ENCODE results near the gene RPS27. TPM values are rescaled to one million over a fixed set of nuclear protein-coding genes. Genes with fewer than 3 reads are reported as not detected.
"Not testable (repeated sequence)": the region's sequence is repeated elsewhere in the genome, so short reads cannot be mapped to it uniquely, and the experiment has no call there.

The RPS27 gene
- total RNA-seq, 3 donors from 2014 or later: 1,116 to 1,231 (median 1,134) TPM

GRCh38 chr1:153973071-153973470 lies 17.5 kb upstream of the RPS27 start:
- Histone ChIP-seq H3K9me3 (no peaks in the 10 kb centered on the region), H3K36me3 (ENCODE audit: low read depth) (no peaks in the 10 kb centered on the region), H3K4me1 (ENCODE audit: low read depth) (peaks cover 21% of the 10 kb centered on the region), H3K4me3 (no peak overlapping the region)
- DNase-seq (no peak), ATAC-seq (no peak)
- intact Hi-C loops (cut with DNase I, micrococcal nuclease): no loop called here
- no peak for TF ChIP-seq CTCF (IDR thresholded peaks at IDR 0.05)

GRCh38 chr1:153973525-153973924 lies 17.0 kb upstream of the RPS27 start:
- no peak for TF ChIP-seq CTCF (IDR thresholded peaks at IDR 0.05)
- Histone ChIP-seq H3K9me3 (no peaks in the 10 kb centered on the region), H3K4me3 (no peak overlapping the region), H3K36me3 (ENCODE audit: low read depth) (no peaks in the 10 kb centered on the region), H3K4me1 (ENCODE audit: low read depth) (peaks cover 23% of the 10 kb centered on the region)
- intact Hi-C loops (cut with DNase I, micrococcal nuclease): no loop called here
- ATAC-seq (no peak), DNase-seq (peak in 1 of 3 donors; percentile 18)

GRCh38 chr1:153976819-153977249 lies 13.7 kb upstream of the RPS27 start:
- intact Hi-C loops (cut with DNase I, micrococcal nuclease): no loop called here
- H3K36me3 ChIP-seq (ENCODE audit: low read depth): no peaks in the 10 kb centered on the region
- peaks cover 19% of the 10 kb centered on the region for H3K4me1 ChIP-seq (ENCODE audit: low read depth)
- no peak for TF ChIP-seq CTCF (IDR thresholded peaks at IDR 0.05)
- ATAC-seq (peak; percentile 11), DNase-seq (no peak)
- H3K4me3 ChIP-seq: peak overlapping the region; percentile 98
- H3K9me3 ChIP-seq: no peaks in the 10 kb centered on the region

GRCh38 chr1:153977250-153978240 lies 13.0 kb upstream of the RPS27 start, which contains the start of gene JTB:
Gene JTB (minus strand): TSS chr1:153977674. CDS start chr1:153977252, 422 bp downstream.
- intact Hi-C loops (cut with DNase I, micrococcal nuclease): no loop called here
- peak within 1 kb of the TSS; percentile 98 for H3K4me3 ChIP-seq
- peak; percentile 97 for ATAC-seq
- TF ChIP-seq CTCF (IDR thresholded peaks at IDR 0.05): peak; percentile 12
- H3K4me1 ChIP-seq (ENCODE audit: low read depth): peaks cover 19% of the 10 kb centered on the region
- no peaks in the 10 kb centered on the region for H3K36me3 ChIP-seq (ENCODE audit: low read depth)
- DNase-seq: peak; percentile 91 to 96 (median 94)
- no peaks in the 10 kb centered on the region for H3K9me3 ChIP-seq

- Histone ChIP-seq H3K9me3 (no peaks in the 10 kb centered on the region), H3K36me3 (ENCODE audit: low read depth) (no peaks in the 10 kb centered on the region), H3K4me3 (peak overlapping the region; percentile 98), H3K4me1 (ENCODE audit: low read depth) (peaks cover 19% of the 10 kb centered on the region)
- ATAC-seq (peak; percentile 2), DNase-seq (no peak)
- TF ChIP-seq CTCF (IDR thresholded peaks at IDR 0.05): no peak
- intact Hi-C loops (cut with DNase I, micrococcal nuclease): no loop called here
These were observed 12.2 kb upstream of the RPS27 start for GRCh38 chr1:153978274-153978909.

GRCh38 chr1:153979091-153979490 lies 11.5 kb upstream of the RPS27 start:
- H3K9me3 ChIP-seq; DNase-seq; intact Hi-C loops (cut with DNase I, micrococcal nuclease); H3K4me3 ChIP-seq; ATAC-seq; H3K36me3 ChIP-seq (ENCODE audit: low read depth): not testable (repeated sequence)
- H3K4me1 ChIP-seq (ENCODE audit: low read depth): peaks cover 19% of the 10 kb centered on the region

GRCh38 chr1:153981735-153982134 lies 8.8 kb upstream of the RPS27 start:
- intact Hi-C loops (cut with DNase I, micrococcal nuclease): loop anchor here in 1 of 2 donors (10.0 kb wide), 2 partner anchors 187 to 307 kb away; partner anchors contain the start of genes ILF2 and NPR1
- H3K36me3 ChIP-seq (ENCODE audit: low read depth); H3K4me3 ChIP-seq; DNase-seq; H3K4me1 ChIP-seq (ENCODE audit: low read depth); ATAC-seq; H3K9me3 ChIP-seq: not testable (repeated sequence)
